Posterior vena cava (tissue), 2 donors: Measurements from ENCODE around the gene GNPTG. TPM values are rescaled to one million over a fixed set of nuclear protein-coding genes. Genes with fewer than 3 reads are reported as not detected.
A peak's percentile ranks its signal among the peaks of the same experiment; 100 is the strongest.

Source experiments
- DNase-seq: peaks from one replicate; pipeline ENCODE4 v3.0.0-alpha.2; 2020; ENCODE audit warnings: low spot score
- intact Hi-C, 2 donors: fragments of 100-400 bp; cut with DNase I; formaldehyde crosslinking; loops; one replicate each; pipeline versions ENCODE4 v1.14.1 to v1.14.2; 2022 to 2023
- total RNA-seq, 2 donors: library from RNA; stranded (reverse); fragmentation: NEBNext Ultra II Directional; extraction: Animal tissue kit (Norgen Biotek cat#: 25700); gene quantifications; one replicate each; pipeline ENCODE4 v1.2.1, GENCODE V29; 2021
- donor health status: DM: yes; HTN: yes; CAD: no.
- donor health status: DM: yes; HTN: yes; CAD: no.

Gene GNPTG
- total RNA-seq, 2 donors from 2014 or later, result 48.4 to 55.6 TPM

GRCh38 chr16:1403733-1404132, 52.0 kb downstream of the GNPTG start:
- intact Hi-C loops, result no loop called here

GRCh38 chr16:1407753-1408152, 56.0 kb downstream of the GNPTG start:
- DNase-seq, result peak; percentile 75
- intact Hi-C loops, result no loop called here

More at GRCh38 chr16:1403733-1404132, 52.0 kb downstream of the GNPTG start:
- DNase-seq, result no peak

GRCh38 chr16:1408171-1408837, 56.6 kb downstream of the GNPTG start:
- peak; percentile 98 for DNase-seq
- intact Hi-C loops, result no loop called here

GRCh38 chr16:1412847-1413246, 61.1 kb downstream of the GNPTG start:
- intact Hi-C loops, result loop anchor here (10.0 kb wide), 2 partner anchors 48 to 122 kb away; partner anchors contain the start of gene TMEM204 (in 1 of the 2)
- DNase-seq, result no peak

Other genes with a start within 250 kb of the GNPTG start
- gene CACNA1H, start 198.8 kb upstream of the GNPTG start, total RNA-seq, result 10 to 100 TPM; 67.3 to 79.2 TPM
- gene TPSG1, start 126.7 kb upstream of the GNPTG start, total RNA-seq, result 1 to 10 TPM in 1 of 2 donors, under 1 TPM in 1; 0.52 to 1.3 TPM
- 10 to 100 TPM; 24.3 to 58.7 TPM for gene TPSB2, start 121.7 kb upstream of the GNPTG start, total RNA-seq
- 10 to 100 TPM; 12.2 to 48.3 TPM for gene TPSAB1, start 111.2 kb upstream of the GNPTG start, total RNA-seq
- gene TPSD1, start 95.9 kb upstream of the GNPTG start, total RNA-seq, result 1 to 10 TPM in 1 of 2 donors, under 1 TPM in 1; 0.57 to 4.1 TPM
- gene UBE2I, start 42.3 kb upstream of the GNPTG start, total RNA-seq, result 10 to 100 TPM; 68.0 to 68.4 TPM
- under 1 TPM; 0.24 to 0.56 TPM for gene BAIAP3, start 18.3 kb upstream of the GNPTG start, total RNA-seq
- gene TSR3, start 53 bp upstream of the GNPTG start, total RNA-seq, result 10 to 100 TPM; 40.4 to 40.7 TPM
- 10 to 100 TPM in 1 of 2 donors, 1 to 10 TPM in 1; 9.9 to 11.3 TPM for gene UNKL, start 62.8 kb downstream of the GNPTG start, total RNA-seq
- 1 to 10 TPM; 8.9 to 9.9 TPM for gene UQCC4, start 68.8 kb downstream of the GNPTG start, total RNA-seq
- gene PERCC1, start 79.1 kb downstream of the GNPTG start, total RNA-seq, result not detected
- gene CCDC154, start 92.6 kb downstream of the GNPTG start, total RNA-seq, result under 1 TPM; 0.42 to 0.76 TPM
- 10 to 100 TPM; 35.8 to 52.6 TPM for gene CLCN7, start 123.1 kb downstream of the GNPTG start, total RNA-seq
- under 1 TPM in 1 of 2 donors, not detected in 1; 0.14 TPM for gene PTX4, start 137.0 kb downstream of the GNPTG start, total RNA-seq
- 10 to 100 TPM; 20.8 to 21.4 TPM for gene TELO2, start 141.4 kb downstream of the GNPTG start, total RNA-seq
- gene TMEM204, start 181.7 kb downstream of the GNPTG start, total RNA-seq, result 10 to 100 TPM; 23.7 to 36.5 TPM